Testis (tissue), 3 donors: ENCODE results near the gene RALGPS1. TPM values are rescaled to one million over a fixed set of nuclear protein-coding genes. Genes with fewer than 3 reads are reported as not detected.

ENCODE experiments used
- DNase-seq: peaks from one replicate; pipeline ENCODE4 v3.0.0-alpha.2; 2019
- H3K27ac ChIP-seq, 2 donors: fragments of 200-600 bp; sonication (generic); one replicate each; pipeline ENCODE4 v1.5.1; 2019
- H3K27me3 ChIP-seq: fragments of 200-600 bp; sonication (generic); one replicate; pipeline ENCODE4 v1.5.1; 2019
- H3K36me3 ChIP-seq: fragments of 200-600 bp; sonication (generic); one replicate; pipeline ENCODE4 v1.5.1; 2017; ENCODE audit warnings: low read depth; ENCODE audit errors: missing control alignments
- H3K4me1 ChIP-seq: fragments of 200-600 bp; sonication (generic); one replicate; pipeline ENCODE4 v1.5.1; 2019
- H3K4me3 ChIP-seq, 2 donors: fragments of 200-600 bp; sonication (generic); one replicate each; pipeline ENCODE4 v1.5.1; 2017 to 2019
- H3K9me3 ChIP-seq: fragments of 200-600 bp; sonication (generic); one replicate; pipeline ENCODE4 v1.5.1; 2017
- CTCF ChIP-seq, 3 experiments: fragments of 450-650 bp in 2 of 3; fragments of 200-600 bp in 1 of 3; sonication (generic) in 1 of 3; IDR thresholded peaks; one replicate each; pipeline ENCODE4 v1.5.1; 2016 to 2019; ENCODE audit warnings: antibody characterized with exemption in 3 of 3, mild to moderate bottlenecking in 2 of 3, moderate library complexity in 1 of 3
- POLR2A ChIP-seq: fragments of 450-650 bp; IDR thresholded peaks from one replicate; pipeline ENCODE4 v1.6.1; 2017; ENCODE audit warnings: antibody characterized with exemption, mild to moderate bottlenecking, moderate library complexity
- WGBS, 2 donors: methylation state at CpG; one replicate each; pipeline ENCODE4 v1.1.5; 2018; 5-methylcytosine and 5-hydroxymethylcytosine counted together
- intact Hi-C: fragments of 100-400 bp; cut with DNase I; formaldehyde crosslinking; loops from one replicate; pipeline ENCODE4 v1.15.1; 2023; ENCODE audit warnings: low total_unique reads
- polyA plus RNA-seq: library from polyadenylated mRNA; stranded (reverse); fragments of 350-450 nt; fragmentation: Illumina TruSeq; extraction: RNeasy Lipid Tissue Mini Kit (QIAGEN cat#74804); gene quantifications from one replicate; pipeline ENCODE4 v1.2.3, GENCODE V29; 2014; ENCODE audit warnings: low read depth, low replicate concordance; ENCODE audit not compliant: insufficient read depth
- total RNA-seq, 2 donors: library from RNA; depleted of rRNA; stranded (reverse); fragments of >200 nt; gene quantifications; one replicate each; pipeline ENCODE4 v1.2.3, GENCODE V29; 2016

RALGPS1 gene
- total and polyA plus RNA-seq, 3 donors from 2014 or later, result 35.9 to 48.6 (median 36.9) TPM

GRCh38 chr9:127154003-127154389 is 239.4 kb downstream of the RALGPS1 start:
- intact Hi-C loops, result no loop called here
- peak; percentile 13 for DNase-seq
- H3K27ac ChIP-seq, result peak overlapping the region in 1 of 2 donors; percentile 2

GRCh38 chr9:127154390-127155191 is 240.0 kb downstream of the RALGPS1 start:
- Histone ChIP-seq H3K4me1 (peaks cover 12% of the 10 kb centered on the region), H3K27me3 (no peaks in the 10 kb centered on the region), H3K27ac (peak overlapping the region in 1 of 2 donors; percentile 2), H3K4me3 (no peak overlapping the region), H3K36me3 (no peaks in the 10 kb centered on the region), H3K9me3 (no peaks in the 10 kb centered on the region)
- DNase-seq, result peak; percentile 64
- 31 to 48% methylated on average over 13 of the region's 13 CpGs for WGBS, 2 donors
- intact Hi-C loops, result no loop called here
- no peak for TF ChIP-seq CTCF (IDR thresholded peaks at IDR 0.05)
- TF ChIP-seq POLR2A, result no peak

More at GRCh38 chr9:127154003-127154389, 239.4 kb downstream of the RALGPS1 start:
- no peak overlapping the region for H3K4me3 ChIP-seq
- H3K4me1 ChIP-seq, result peaks cover 12% of the 10 kb centered on the region
- WGBS, 2 donors, result 68 to 85% methylated on average over 4 to 5 of the region's 5 CpGs
- TF ChIP-seq POLR2A (no peak), CTCF (IDR thresholded peaks at IDR 0.05) (no peak)
- no peaks in the 10 kb centered on the region for H3K27me3 ChIP-seq
- no peaks in the 10 kb centered on the region for H3K36me3 ChIP-seq
- no peaks in the 10 kb centered on the region for H3K9me3 ChIP-seq

GRCh38 chr9:127155314-127155960 is 240.9 kb downstream of the RALGPS1 start:
- 83 to 88% methylated on average over 5 of the region's 5 CpGs for WGBS, 2 donors
- H3K9me3 ChIP-seq, result no peaks in the 10 kb centered on the region
- H3K4me1 ChIP-seq, result peaks cover 12% of the 10 kb centered on the region
- no peak overlapping the region for H3K27ac ChIP-seq
- TF ChIP-seq POLR2A, result no peak
- no peak for TF ChIP-seq CTCF (IDR thresholded peaks at IDR 0.05)
- intact Hi-C loops, result no loop called here
- H3K27me3 ChIP-seq, result no peaks in the 10 kb centered on the region
- DNase-seq, result peak; percentile 6
- H3K36me3 ChIP-seq, result no peaks in the 10 kb centered on the region
- no peak overlapping the region for H3K4me3 ChIP-seq

GRCh38 chr9:127158786-127159324 is 244.3 kb downstream of the RALGPS1 start:
- Histone ChIP-seq H3K36me3 (no peaks in the 10 kb centered on the region), H3K4me3 (no peak overlapping the region), H3K27me3 (no peaks in the 10 kb centered on the region), H3K27ac (no peak overlapping the region), H3K4me1 (peaks cover 12% of the 10 kb centered on the region), H3K9me3 (no peaks in the 10 kb centered on the region)
- WGBS, 2 donors, result 80 to 84% methylated on average over 4 of the region's 4 CpGs
- no peak for DNase-seq
- TF ChIP-seq POLR2A, result no peak
- TF ChIP-seq CTCF (IDR thresholded peaks at IDR 0.05), result no peak
- intact Hi-C loops, result no loop called here
